Right lobe of liver (tissue), 4 donors: ENCODE data around the gene APOA1.

ENCODE experiments used
- POLR2A ChIP-seq: fragments of 450-650 bp; IDR thresholded peaks from one replicate; pipeline ENCODE4 v1.6.1; 2017; ENCODE audit warnings: antibody characterized with exemption, mild to moderate bottlenecking
- TF ChIP-seq, protein P1 (sequence below), 4 donors: fragments of 200-600 bp in 3 of 4; fragments of 450-650 bp in 1 of 4; IDR thresholded peaks; one replicate each; pipeline versions ENCODE4 v1.5.1 to v1.8.0; 2016 to 2022; ENCODE audit warnings: antibody characterized with exemption in 4 of 4, mild to moderate bottlenecking in 2 of 4
- donor health status: DM: no; HTN: no; CAD: no.
- donor health status: DM: no; HTN: no; CAD: no.
- donor health status: DM: no; HTN: yes; CAD: no.

DNA sequence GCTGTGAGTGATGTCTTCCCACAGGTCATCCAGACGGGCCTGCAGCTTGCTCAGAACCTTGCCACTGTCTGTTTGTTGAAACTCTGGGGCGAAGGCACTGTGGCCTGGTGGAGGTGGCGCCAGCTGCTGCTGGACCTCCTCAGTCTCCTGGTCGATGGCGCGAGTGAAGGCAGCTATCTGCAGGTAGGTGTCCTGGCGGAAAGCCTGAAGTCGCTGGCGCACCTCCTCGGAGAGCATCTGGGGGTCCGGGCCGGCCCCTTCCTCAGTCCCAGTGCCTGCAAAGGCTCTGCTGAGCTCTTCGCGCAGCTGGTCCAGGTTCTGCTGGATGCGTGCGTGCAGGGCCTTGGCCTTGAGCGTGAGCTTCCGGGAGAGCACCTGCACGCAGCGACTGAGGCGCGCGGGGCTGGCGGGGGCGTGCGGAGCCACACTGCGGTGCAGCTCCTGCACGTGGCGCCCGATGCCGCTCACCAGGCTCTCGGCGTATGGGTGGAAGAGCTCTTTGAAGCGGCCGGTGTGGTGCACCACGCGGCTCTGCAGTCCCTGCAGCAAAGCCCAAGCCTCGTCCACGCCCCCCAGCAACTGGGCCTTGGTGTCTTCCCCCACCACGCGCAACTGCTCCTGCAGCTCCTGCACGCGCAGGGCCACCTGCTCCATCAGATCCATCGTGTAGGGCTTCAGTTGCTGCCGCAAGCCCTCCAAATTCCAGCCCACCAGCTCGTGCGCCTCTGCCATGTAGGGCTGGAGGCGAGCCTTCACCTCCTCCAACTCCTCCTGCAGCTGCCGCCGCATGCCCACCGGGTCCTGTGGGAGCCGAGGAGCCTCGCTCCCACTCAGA is 47.0 kb downstream of the APOA1 start:
- TF ChIP-seq, protein P1, sequence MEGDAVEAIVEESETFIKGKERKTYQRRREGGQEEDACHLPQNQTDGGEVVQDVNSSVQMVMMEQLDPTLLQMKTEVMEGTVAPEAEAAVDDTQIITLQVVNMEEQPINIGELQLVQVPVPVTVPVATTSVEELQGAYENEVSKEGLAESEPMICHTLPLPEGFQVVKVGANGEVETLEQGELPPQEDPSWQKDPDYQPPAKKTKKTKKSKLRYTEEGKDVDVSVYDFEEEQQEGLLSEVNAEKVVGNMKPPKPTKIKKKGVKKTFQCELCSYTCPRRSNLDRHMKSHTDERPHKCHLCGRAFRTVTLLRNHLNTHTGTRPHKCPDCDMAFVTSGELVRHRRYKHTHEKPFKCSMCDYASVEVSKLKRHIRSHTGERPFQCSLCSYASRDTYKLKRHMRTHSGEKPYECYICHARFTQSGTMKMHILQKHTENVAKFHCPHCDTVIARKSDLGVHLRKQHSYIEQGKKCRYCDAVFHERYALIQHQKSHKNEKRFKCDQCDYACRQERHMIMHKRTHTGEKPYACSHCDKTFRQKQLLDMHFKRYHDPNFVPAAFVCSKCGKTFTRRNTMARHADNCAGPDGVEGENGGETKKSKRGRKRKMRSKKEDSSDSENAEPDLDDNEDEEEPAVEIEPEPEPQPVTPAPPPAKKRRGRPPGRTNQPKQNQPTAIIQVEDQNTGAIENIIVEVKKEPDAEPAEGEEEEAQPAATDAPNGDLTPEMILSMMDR (IDR thresholded peaks at IDR 0.05): no peak
- no peak for TF ChIP-seq POLR2A
